NCI-H446 (cell line): ENCODE measurements around the gene CAMK2D.

Experiments
- DNase-seq, 2 experiments: peaks; one replicate each; lab custom pipeline; 2025; lab: John Stamatoyannopoulos, UW

CAMK2D gene

GRCh38 chr4:113471146-113471860, 290.2 kb downstream of the CAMK2D start:
- no peak for DNase-seq

- no peak for DNase-seq
These were observed 291.6 kb downstream of the CAMK2D start for GRCh38 chr4:113469926-113470325.

GRCh38 chr4:113469023-113469390, 292.5 kb downstream of the CAMK2D start:
- DNase-seq = no peak

GRCh38 chr4:113468165-113469022, 293.1 kb downstream of the CAMK2D start:
- DNase-seq = peak; percentile 51 to 84

- DNase-seq = peak in 1 of 2 experiments; percentile 48
These were observed 294.0 kb downstream of the CAMK2D start for GRCh38 chr4:113467581-113467980.

- no peak for DNase-seq
These were observed 299.3 kb downstream of the CAMK2D start for GRCh38 chr4:113462286-113462685.

GRCh38 chr4:113461281-113461680, 300.3 kb downstream of the CAMK2D start:
- no peak for DNase-seq

GRCh38 chr4:113457886-113458285, 303.7 kb downstream of the CAMK2D start:
- no peak for DNase-seq

GRCh38 chr4:113457121-113457520, 304.4 kb downstream of the CAMK2D start:
- no peak for DNase-seq

GRCh38 chr4:113455061-113455460, 306.5 kb downstream of the CAMK2D start:
- no peak for DNase-seq

- DNase-seq = no peak
These were observed 308.5 kb downstream of the CAMK2D start for GRCh38 chr4:113452868-113453620.

GRCh38 chr4:113452152-113452551, 309.4 kb downstream of the CAMK2D start:
- DNase-seq = no peak

GRCh38 chr4:113450295-113451080, 311.1 kb downstream of the CAMK2D start:
- no peak for DNase-seq

GRCh38 chr4:113449410-113449974, 312.0 kb downstream of the CAMK2D start:
- no peak for DNase-seq

- DNase-seq = no peak
These were observed 313.8 kb downstream of the CAMK2D start for GRCh38 chr4:113447769-113448168.

- DNase-seq = no peak
These were observed 314.5 kb downstream of the CAMK2D start for GRCh38 chr4:113447061-113447460.

GRCh38 chr4:113446019-113446418, 315.5 kb downstream of the CAMK2D start:
- no peak for DNase-seq

- DNase-seq = peak; percentile 37 to 75
These were observed 316.3 kb downstream of the CAMK2D start for GRCh38 chr4:113445286-113445685.

- DNase-seq = no peak
These were observed 317.2 kb downstream of the CAMK2D start for GRCh38 chr4:113444386-113444785.

GRCh38 chr4:113442826-113443225, 318.7 kb downstream of the CAMK2D start:
- no peak for DNase-seq

GRCh38 chr4:113440371-113440770, 321.2 kb downstream of the CAMK2D start:
- no peak for DNase-seq
